Activated naive CD4-positive, alpha-beta T cell treated with Interleukin-2 at 50 U/mL for 16 hours (primary cell): Measurements from ENCODE around the gene SMG7.

Experiments used
- DNase-seq: peaks from one replicate; pipeline ENCODE4 v3.0.0-alpha.2; 2020

SMG7 gene

GRCh38 chr1:183515002-183515689 is 42.8 kb downstream of the SMG7 start:
- no peak for DNase-seq

DNA sequence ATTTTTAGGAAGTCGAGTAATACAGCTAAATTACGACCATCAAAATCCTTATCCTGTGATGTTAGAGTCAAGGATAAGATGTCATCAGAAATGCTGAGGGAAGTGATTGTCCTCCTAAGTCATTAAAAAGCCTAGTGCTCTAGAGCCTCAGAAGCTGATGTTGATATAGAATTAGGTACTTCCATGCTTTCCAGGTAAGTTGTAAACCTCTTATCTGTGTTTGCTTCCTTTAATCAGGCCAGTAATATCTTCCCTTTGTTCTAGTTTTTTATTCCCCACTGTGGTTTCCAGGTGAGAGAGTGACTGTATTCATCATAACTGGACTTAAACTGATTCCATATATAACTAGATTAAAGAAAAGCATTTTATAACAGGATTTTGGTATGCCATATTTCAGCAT is 44.4 kb downstream of the SMG7 start:
- no peak for DNase-seq

GRCh38 chr1:183517401-183517800 is 45.1 kb downstream of the SMG7 start:
- DNase-seq = no peak

GRCh38 chr1:183520379-183520778 is 48.1 kb downstream of the SMG7 start:
- DNase-seq = no peak

- no peak for DNase-seq
Measured at GRCh38 chr1:183522104-183522503, 49.8 kb downstream of the SMG7 start.

- DNase-seq = no peak
Measured at GRCh38 chr1:183528577-183528976, 56.3 kb downstream of the SMG7 start.

- no peak for DNase-seq
Measured at GRCh38 chr1:183533617-183534174, 61.4 kb downstream of the SMG7 start.

- no peak for DNase-seq
Measured at GRCh38 chr1:183537405-183537804, 65.1 kb downstream of the SMG7 start.

DNA sequence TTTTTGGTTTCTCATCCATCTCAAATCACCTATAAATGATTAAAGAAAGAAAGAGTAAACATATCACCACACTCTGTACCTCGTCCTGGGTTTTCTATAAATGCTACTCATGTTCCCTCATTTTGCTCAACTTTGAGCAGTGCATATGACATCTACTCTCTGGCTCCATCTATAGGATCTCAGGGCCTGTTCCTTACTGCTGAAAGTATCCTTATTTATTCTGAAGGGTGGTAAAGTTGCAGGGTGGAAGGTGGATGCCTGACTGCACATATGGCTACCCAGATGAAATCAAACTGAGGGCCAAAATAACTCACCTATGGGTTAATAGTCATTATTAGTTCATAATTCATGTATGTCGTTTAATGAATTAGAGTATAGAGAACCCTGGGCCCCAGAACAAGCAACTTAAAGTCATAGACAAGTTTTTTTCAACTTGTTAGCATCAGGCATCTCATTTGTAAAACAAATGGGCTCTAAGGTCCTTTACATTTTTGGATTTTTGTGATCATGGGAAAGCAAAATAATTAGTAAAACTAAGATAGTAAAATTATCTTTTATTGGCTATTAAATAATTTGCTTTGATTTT is 71.4 kb downstream of the SMG7 start:
- DNase-seq = no peak

- no peak for DNase-seq
Measured at GRCh38 chr1:183544598-183545297, 72.4 kb downstream of the SMG7 start.

DNA sequence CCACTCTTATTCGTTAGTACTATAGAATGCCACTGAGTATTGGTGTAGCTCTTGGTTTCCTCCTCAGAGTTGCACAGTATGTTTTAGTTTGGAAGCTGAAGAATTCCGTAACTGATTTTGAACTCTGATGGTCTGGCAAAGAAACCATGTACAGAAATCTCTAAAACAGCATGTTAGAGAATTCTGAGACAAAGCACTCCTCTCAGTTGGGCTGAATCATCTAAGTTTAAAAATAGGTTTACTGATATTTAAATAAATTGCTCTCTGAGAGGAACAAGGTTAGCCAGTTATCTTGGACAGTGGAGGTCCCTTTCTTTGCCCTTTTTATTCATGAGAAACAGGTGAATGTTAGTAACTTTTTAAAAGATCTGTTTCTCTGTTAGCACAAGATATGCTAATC is 74.1 kb downstream of the SMG7 start:
- DNase-seq = no peak

- DNase-seq = no peak
Measured at GRCh38 chr1:183548116-183548515, 75.8 kb downstream of the SMG7 start.

- no peak for DNase-seq
Measured at GRCh38 chr1:183550915-183551314, 78.6 kb downstream of the SMG7 start.

GRCh38 chr1:183551924-183552323 is 79.6 kb downstream of the SMG7 start:
- no peak for DNase-seq

- DNase-seq = no peak
Measured at GRCh38 chr1:183552441-183552840, 80.1 kb downstream of the SMG7 start.

- DNase-seq = no peak
Measured at GRCh38 chr1:183552891-183553290, 80.6 kb downstream of the SMG7 start.

GRCh38 chr1:183553331-183553730 is 81.0 kb downstream of the SMG7 start:
- no peak for DNase-seq

GRCh38 chr1:183553764-183554163 is 81.5 kb downstream of the SMG7 start:
- DNase-seq = no peak

GRCh38 chr1:183554577-183554976 is 82.3 kb downstream of the SMG7 start:
- no peak for DNase-seq

- DNase-seq = no peak
Measured at GRCh38 chr1:183559061-183559460, 86.8 kb downstream of the SMG7 start.

DNA sequence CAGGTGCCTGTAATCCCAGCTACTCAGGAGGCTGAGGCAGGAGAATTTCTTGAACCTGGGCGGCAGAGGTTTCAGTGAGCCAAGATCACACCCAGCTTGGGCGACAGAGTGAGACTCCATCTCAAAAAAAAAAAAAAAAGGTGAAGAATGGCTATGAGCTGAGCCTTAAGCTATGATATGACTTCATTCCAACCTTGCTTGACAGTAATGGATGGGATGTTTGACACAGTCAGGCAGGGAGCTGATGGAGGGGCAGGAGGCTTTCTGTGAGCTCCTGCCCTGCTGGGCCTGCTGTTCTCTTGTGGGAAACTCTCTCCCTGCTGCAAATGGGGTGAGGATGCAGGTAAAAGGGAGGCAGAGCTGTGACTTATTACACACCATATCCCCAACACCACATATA is 90.4 kb downstream of the SMG7 start:
- DNase-seq = no peak

DNA sequence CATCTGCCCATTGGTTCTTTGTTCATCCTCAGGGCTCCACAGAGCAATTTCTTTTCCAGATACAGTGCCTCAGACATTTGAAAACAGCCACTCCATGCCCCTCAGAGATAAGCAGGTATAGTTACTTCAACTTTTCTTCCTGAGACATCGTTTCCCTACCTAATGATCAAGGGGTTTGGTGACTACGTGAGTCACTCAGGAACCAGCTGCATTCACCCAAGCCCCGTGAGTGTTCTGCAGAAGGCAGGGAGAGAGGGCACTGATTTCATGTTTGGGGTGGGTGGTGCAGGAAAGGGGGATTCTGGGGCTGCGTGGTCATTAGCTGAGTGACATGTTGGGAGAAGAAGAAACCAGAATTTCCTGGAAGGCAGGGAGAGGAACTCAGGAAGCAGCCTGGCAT is 93.0 kb downstream of the SMG7 start:
- DNase-seq = no peak

GRCh38 chr1:183566026-183566425 is 93.7 kb downstream of the SMG7 start:
- DNase-seq = no peak

- DNase-seq = no peak
Measured at GRCh38 chr1:183567584-183567983, 95.3 kb downstream of the SMG7 start.
